ENCODE results near the gene PNPLA5.

Gene PNPLA5

DNA sequence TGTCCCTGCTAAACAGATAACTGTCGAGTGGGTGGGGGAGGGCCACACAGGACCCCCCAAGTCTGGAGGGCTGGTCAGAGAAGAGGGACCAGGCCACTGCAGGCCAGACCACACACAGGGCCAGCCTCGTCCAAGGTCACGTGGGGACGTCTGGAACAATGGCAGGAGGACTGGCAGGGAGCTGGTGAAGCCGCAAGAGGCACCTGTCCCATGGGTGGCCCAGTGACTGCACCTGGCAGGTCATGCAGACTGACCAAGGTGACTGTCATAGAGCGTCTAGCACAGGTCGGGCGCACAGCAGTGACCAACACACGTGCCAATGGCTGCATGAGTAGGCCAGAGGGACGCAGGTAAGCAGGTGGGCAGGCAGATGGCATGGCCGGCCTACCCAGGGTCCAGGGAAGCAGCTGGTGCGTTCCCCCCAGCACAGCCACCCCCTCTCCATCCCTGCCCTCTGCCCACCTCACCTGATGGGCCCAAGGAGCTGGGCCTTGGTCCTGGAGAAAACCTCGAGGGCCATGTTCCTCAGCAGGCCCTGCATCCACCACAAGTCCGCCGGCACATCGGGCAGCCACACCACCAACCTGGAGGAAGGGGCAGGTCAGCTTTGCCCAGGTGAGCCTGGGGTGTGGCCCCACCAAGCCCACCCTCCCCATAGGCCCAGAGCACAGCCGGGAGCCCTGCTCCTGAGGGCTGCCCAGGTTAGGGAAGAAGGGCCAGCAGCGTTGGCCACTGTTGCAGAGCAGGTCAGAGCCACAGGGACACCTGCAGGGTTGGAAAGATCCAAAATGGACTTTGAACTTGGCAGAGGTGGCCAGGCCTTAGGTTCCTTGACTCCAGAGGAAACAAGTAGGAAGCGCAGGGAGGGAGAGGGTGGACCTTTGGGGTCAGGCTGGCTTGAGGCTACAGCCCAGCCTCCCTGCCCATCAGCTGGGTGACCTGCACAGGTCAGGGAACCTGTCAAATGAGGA is 10.4 kb downstream of the PNPLA5 start:
- ATAC-seq (ENCODE audit: low read depth), result no peak
- no peak for TF ChIP-seq CTCF (IDR thresholded peaks at IDR 0.05; ENCODE audit: poor library complexity, severe bottlenecking)
- Histone ChIP-seq H3K9me3 (ENCODE audit: severe bottlenecking) (no peaks in the 10 kb centered on the region), H3K36me3 (ENCODE audit: low read depth) (no peaks in the 10 kb centered on the region), H3K27me3 (ENCODE audit: insufficient read depth, poor library complexity, severe bottlenecking) (peaks cover 5% of the 10 kb centered on the region), H3K4me3 (ENCODE audit: severe bottlenecking) (no peak overlapping the region), H3K27ac (ENCODE audit: poor library complexity, severe bottlenecking) (no peak overlapping the region), H3K4me1 (ENCODE audit: insufficient read depth, poor library complexity, severe bottlenecking) (no peaks in the 10 kb centered on the region)
- no peak for DNase-seq (ENCODE audit: low spot score)

GRCh38 chr22:43880541-43880991 is 11.2 kb downstream of the PNPLA5 start:
- no peak for TF ChIP-seq CTCF (IDR thresholded peaks at IDR 0.05; ENCODE audit: poor library complexity, severe bottlenecking)
- ATAC-seq (ENCODE audit: low read depth) (no peak), DNase-seq (ENCODE audit: low spot score) (no peak)
- H3K4me1 ChIP-seq (ENCODE audit: insufficient read depth, poor library complexity, severe bottlenecking), result no peaks in the 10 kb centered on the region
- no peak overlapping the region for H3K4me3 ChIP-seq (ENCODE audit: severe bottlenecking)
- H3K36me3 ChIP-seq (ENCODE audit: low read depth), result no peaks in the 10 kb centered on the region
- H3K27me3 ChIP-seq (ENCODE audit: insufficient read depth, poor library complexity, severe bottlenecking), result peaks cover 5% of the 10 kb centered on the region
- H3K9me3 ChIP-seq (ENCODE audit: severe bottlenecking), result no peaks in the 10 kb centered on the region
- H3K27ac ChIP-seq (ENCODE audit: poor library complexity, severe bottlenecking), result no peak overlapping the region

DNA sequence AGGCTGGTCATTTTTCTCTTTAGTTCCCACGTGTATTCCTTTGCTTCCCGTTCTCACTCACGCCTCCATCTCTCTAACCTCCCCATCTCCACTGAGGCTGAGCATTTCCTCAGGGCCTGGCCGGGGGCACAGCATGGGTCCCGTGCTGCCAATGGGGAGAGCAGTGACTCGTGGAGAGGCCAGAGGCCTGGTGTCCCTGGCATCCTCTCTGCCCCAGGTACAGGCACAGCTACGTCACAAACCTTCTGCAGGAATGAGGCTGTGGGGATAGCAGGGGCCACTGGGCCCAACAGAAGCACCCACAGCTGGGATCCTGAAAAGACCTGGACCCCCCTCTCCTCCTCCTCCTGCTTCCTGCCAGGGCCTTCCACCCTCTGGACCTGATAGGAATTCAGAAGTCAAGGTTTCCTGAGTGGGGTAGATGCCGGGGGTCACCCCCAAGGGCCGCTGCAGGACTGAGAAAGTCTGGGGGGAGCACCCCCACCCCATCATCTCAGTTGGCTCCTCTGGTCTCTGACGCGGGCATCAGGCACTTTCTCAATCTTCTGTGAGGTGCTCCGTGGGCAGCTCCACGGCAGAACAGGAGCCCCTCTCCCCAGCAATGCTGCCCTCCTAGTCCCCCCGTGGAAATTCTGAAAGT is 11.8 kb downstream of the PNPLA5 start:
- no peak overlapping the region for H3K27ac ChIP-seq (ENCODE audit: poor library complexity, severe bottlenecking)
- no peaks in the 10 kb centered on the region for H3K36me3 ChIP-seq (ENCODE audit: low read depth)
- TF ChIP-seq CTCF (IDR thresholded peaks at IDR 0.05; ENCODE audit: poor library complexity, severe bottlenecking), result no peak
- no peaks in the 10 kb centered on the region for H3K4me1 ChIP-seq (ENCODE audit: insufficient read depth, poor library complexity, severe bottlenecking)
- no peak for ATAC-seq (ENCODE audit: low read depth)
- peaks cover 5% of the 10 kb centered on the region for H3K27me3 ChIP-seq (ENCODE audit: insufficient read depth, poor library complexity, severe bottlenecking)
- H3K9me3 ChIP-seq (ENCODE audit: severe bottlenecking), result no peaks in the 10 kb centered on the region
- no peak overlapping the region for H3K4me3 ChIP-seq (ENCODE audit: severe bottlenecking)
- DNase-seq (ENCODE audit: low spot score), result no peak

DNA sequence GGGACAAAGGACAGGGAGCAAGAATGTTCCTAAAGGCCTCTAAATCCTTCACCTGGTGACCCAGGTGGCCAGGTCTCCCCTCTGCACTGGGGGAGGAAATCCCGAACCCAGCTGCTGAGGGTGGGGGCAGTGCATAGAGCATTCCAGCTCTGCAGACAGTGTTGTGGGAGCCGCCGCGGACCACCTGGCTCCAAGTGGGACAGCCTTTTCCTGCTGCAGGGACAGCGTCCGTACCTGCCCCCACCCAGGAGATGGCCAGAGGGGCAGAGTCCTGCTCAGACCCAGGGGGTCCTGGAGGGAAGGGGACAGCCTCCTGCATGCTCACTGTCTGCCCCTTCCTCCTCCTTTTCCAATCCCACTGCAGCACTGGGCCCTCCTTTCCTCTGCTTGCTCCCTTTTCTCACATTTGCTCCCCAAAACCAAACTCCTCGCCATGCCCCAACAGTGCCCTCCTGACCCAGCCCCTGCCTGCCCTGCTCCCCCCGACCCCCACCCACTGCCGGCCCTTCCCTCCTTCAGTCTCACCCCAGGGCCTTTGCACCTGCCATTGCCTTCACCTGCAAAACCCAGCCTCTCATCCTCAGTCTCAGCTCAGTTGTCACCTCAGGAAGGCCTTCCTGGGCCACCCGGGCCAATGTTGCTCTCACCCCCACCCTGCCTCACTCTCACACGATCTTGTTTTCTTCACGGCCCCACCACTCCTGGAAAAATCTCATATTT is 12.8 kb downstream of the PNPLA5 start:
- no peak for ATAC-seq (ENCODE audit: low read depth)
- no peak for TF ChIP-seq CTCF (IDR thresholded peaks at IDR 0.05; ENCODE audit: poor library complexity, severe bottlenecking)
- Histone ChIP-seq H3K4me1 (ENCODE audit: insufficient read depth, poor library complexity, severe bottlenecking) (no peaks in the 10 kb centered on the region), H3K36me3 (ENCODE audit: low read depth) (no peaks in the 10 kb centered on the region), H3K9me3 (ENCODE audit: severe bottlenecking) (no peaks in the 10 kb centered on the region), H3K4me3 (ENCODE audit: severe bottlenecking) (no peak overlapping the region), H3K27ac (ENCODE audit: poor library complexity, severe bottlenecking) (no peak overlapping the region), H3K27me3 (ENCODE audit: insufficient read depth, poor library complexity, severe bottlenecking) (peaks cover 5% of the 10 kb centered on the region)
- DNase-seq (ENCODE audit: low spot score), result no peak

Data from RWPE2 (cell line).